HepG2 (cell line): ENCODE results near the gene RPS6KA5.
"Not testable (repeated sequence)": the region's sequence is repeated elsewhere in the genome, so short reads cannot be mapped to it uniquely, and the experiment has no call there.

Source experiments
- EED ChIP-seq: sonication (generic); formaldehyde crosslinking; IDR thresholded peaks from 2 replicates; pipeline ENCODE4 v1.5.0; 2020; ENCODE audit warnings: mild to moderate bottlenecking, missing genetic modification reagents
- HDAC1 ChIP-seq: sonication (generic); formaldehyde crosslinking; IDR thresholded peaks from 2 replicates; pipeline ENCODE4 v1.5.1; 2020; ENCODE audit warnings: mild to moderate bottlenecking, missing genetic modification reagents
- SIN3A ChIP-seq: IDR thresholded peaks from 2 replicates; pipeline ENCODE4 v1.6.1; 2011; ENCODE audit warnings: low read depth, mild to moderate bottlenecking, control low read depth, low read length, borderline replicate concordance
- ZNF274 ChIP-seq: sonication (generic); formaldehyde crosslinking; IDR thresholded peaks from 2 replicates; pipeline ENCODE4 v1.5.1; 2020; ENCODE audit warnings: mild to moderate bottlenecking, missing genetic modification reagents
- TF ChIP-seq, protein P1 (sequence below): sonication (generic); formaldehyde crosslinking; IDR thresholded peaks from 2 replicates; pipeline ENCODE4 v1.5.0; 2020; ENCODE audit warnings: mild to moderate bottlenecking, missing genetic modification reagents, moderate library complexity
- TF ChIP-seq, protein P2 (sequence below): sonication (generic); formaldehyde crosslinking; IDR thresholded peaks from 2 replicates; pipeline ENCODE4 v1.8.1; 2023; ENCODE audit warnings: missing genetic modification reagents, inconsistent platforms, borderline replicate concordance

DNA sequence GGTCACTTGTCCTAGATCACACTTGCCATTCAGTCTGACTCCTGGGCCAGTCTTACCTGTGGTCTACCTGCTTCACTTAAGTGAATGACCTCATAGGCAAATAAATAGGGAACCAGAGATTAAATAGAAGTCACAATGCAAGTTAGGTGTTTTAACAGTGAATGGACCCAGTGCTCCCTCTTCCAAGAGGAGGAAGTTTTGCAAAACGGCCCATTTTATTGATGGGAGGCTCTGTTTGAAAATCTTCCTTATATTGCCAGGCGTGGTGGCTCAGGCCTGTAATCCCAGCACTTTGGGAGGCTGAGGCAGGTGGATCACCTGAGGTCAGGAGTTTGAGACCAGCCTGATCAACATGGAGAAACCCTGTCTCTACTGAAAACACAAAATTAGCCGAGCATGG, 79.8 kb downstream of the RPS6KA5 start:
- TF ChIP-seq, protein P1, sequence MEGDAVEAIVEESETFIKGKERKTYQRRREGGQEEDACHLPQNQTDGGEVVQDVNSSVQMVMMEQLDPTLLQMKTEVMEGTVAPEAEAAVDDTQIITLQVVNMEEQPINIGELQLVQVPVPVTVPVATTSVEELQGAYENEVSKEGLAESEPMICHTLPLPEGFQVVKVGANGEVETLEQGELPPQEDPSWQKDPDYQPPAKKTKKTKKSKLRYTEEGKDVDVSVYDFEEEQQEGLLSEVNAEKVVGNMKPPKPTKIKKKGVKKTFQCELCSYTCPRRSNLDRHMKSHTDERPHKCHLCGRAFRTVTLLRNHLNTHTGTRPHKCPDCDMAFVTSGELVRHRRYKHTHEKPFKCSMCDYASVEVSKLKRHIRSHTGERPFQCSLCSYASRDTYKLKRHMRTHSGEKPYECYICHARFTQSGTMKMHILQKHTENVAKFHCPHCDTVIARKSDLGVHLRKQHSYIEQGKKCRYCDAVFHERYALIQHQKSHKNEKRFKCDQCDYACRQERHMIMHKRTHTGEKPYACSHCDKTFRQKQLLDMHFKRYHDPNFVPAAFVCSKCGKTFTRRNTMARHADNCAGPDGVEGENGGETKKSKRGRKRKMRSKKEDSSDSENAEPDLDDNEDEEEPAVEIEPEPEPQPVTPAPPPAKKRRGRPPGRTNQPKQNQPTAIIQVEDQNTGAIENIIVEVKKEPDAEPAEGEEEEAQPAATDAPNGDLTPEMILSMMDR: not testable (repeated sequence)
- TF ChIP-seq EED; ZNF274 (CRISPR knock-in tag); HDAC1 (CRISPR knock-in tag); SIN3A: not testable (repeated sequence)
- TF ChIP-seq, protein P2, sequence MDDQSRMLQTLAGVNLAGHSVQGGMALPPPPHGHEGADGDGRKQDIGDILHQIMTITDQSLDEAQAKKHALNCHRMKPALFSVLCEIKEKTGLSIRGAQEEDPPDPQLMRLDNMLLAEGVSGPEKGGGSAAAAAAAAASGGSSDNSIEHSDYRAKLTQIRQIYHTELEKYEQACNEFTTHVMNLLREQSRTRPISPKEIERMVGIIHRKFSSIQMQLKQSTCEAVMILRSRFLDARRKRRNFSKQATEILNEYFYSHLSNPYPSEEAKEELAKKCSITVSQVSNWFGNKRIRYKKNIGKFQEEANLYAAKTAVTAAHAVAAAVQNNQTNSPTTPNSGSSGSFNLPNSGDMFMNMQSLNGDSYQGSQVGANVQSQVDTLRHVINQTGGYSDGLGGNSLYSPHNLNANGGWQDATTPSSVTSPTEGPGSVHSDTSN: not testable (repeated sequence)
